ENCODE measurements around the gene GBX1. TPM values are rescaled to one million over a fixed set of nuclear protein-coding genes. Genes with fewer than 3 reads are reported as not detected.
A peak's percentile ranks its signal among the peaks of the same experiment; 100 is the strongest.

The GBX1 gene
- total and polyA plus RNA-seq, 2 of the 4 experiments (the other 2 are of a cell fraction): not detected

DNA sequence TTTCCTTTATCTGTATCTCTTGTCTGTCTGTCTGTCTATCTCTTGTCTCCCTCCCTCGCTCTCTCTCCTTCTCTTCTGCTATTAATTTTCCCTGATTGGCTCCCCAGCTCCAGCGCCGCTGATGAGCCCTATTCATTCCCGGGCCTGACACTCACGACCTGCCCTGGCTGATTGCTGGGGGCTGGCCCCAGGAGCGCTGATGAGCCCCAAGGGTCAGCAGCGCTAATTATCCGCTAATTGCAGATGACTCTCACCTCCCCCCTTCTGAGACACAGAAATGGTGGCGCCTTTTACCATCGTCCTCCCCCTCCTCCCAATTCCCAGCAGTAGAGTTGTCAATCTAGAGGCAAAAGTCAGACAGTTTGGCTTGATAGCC, 1.3 kb upstream of the GBX1 start:
- H3K14ac ChIP-seq (replicated peaks; ENCODE audit: low read depth, low read length): no peak overlapping the region
- no peak overlapping the region for H3K4ac ChIP-seq (ENCODE audit: low read depth, low read length)
- no peaks in the 10 kb centered on the region; the same call in 1 of the 2 replicates for H4K20me1 ChIP-seq (ENCODE audit: insufficient read depth, low read length)
- peak overlapping the region; percentile 70; the same call in 1 of the 2 replicates for H3K23ac ChIP-seq (ENCODE audit: low read depth, low read length)
- intact Hi-C loops (cut with micrococcal nuclease) (no loop called here), dilution Hi-C loops (cut with HindIII; ENCODE audit: low sequenced_read_pairs, unreplicated experiment) (no loop called here), in situ Hi-C loops (cut with MboI; ENCODE audit: low sequenced_read_pairs) (no loop called here)
- no peak overlapping the region for H3K4me2 ChIP-seq (ENCODE audit: low read depth, low read length)
- no peak overlapping the region for H4K8ac ChIP-seq (ENCODE audit: low read depth in 2 of 2, low read length in 2 of 2)
- 10% methylated on average over 6 of the region's 10 CpGs; no CpG with 5 or more reads in 1 of the 2 experiments for WGBS, 2 experiments (ENCODE audit: extremely low coverage in 2 of 2, insufficient read length in 1 of 2)
- no TSS peak for BruUV-seq (replicated peaks)
- DNase-seq: no peak
- ATAC-seq (ENCODE audit: low read depth): no peak
- TF ChIP-seq FOS (IDR thresholded peaks at IDR 0.05; ENCODE audit: low read depth, low read length) (no peak), CEBPB (IDR thresholded peaks at IDR 0.05; ENCODE audit: low read depth, low read length) (no peak), SMC3 (IDR thresholded peaks at IDR 0.05; ENCODE audit: low read depth, low read length) (no peak), NFE2L2 (IDR thresholded peaks at IDR 0.05; ENCODE audit: low read depth, low read length) (no peak), CHD1 (IDR thresholded peaks at IDR 0.05; ENCODE audit: low read depth, low read length) (no peak), RFX5 (IDR thresholded peaks at IDR 0.05; ENCODE audit: low read depth, low read length) (no peak), RAD21 (IDR thresholded peaks at IDR 0.05; ENCODE audit: low read length) (no peak), RCOR1 (IDR thresholded peaks at IDR 0.05; ENCODE audit: insufficient replicate concordance, low read length) (no peak)
- TF ChIP-seq, protein P1, sequence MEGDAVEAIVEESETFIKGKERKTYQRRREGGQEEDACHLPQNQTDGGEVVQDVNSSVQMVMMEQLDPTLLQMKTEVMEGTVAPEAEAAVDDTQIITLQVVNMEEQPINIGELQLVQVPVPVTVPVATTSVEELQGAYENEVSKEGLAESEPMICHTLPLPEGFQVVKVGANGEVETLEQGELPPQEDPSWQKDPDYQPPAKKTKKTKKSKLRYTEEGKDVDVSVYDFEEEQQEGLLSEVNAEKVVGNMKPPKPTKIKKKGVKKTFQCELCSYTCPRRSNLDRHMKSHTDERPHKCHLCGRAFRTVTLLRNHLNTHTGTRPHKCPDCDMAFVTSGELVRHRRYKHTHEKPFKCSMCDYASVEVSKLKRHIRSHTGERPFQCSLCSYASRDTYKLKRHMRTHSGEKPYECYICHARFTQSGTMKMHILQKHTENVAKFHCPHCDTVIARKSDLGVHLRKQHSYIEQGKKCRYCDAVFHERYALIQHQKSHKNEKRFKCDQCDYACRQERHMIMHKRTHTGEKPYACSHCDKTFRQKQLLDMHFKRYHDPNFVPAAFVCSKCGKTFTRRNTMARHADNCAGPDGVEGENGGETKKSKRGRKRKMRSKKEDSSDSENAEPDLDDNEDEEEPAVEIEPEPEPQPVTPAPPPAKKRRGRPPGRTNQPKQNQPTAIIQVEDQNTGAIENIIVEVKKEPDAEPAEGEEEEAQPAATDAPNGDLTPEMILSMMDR (conservative IDR thresholded peaks at IDR 0.05; ENCODE audit: low read depth, low read length): no peak
- no peak overlapping the region for H2AK9ac ChIP-seq (replicated peaks; ENCODE audit: low read depth, low read length, poor library complexity)
- H3K27ac ChIP-seq (ENCODE audit: insufficient read depth, low read length): no peak overlapping the region
- ChIA-PET POLR2A (ENCODE audit: unreplicated experiment) (no interaction called here), CTCF (no interaction called here)
- no peak overlapping the region for H3K4me3 ChIP-seq (ENCODE audit: insufficient read depth, low read depth, low read length)
- H2AFZ ChIP-seq (replicated peaks; ENCODE audit: low read length, poor library complexity): peak overlapping the region; percentile 74
- no peaks in the 10 kb centered on the region for H3K9me1 ChIP-seq (ENCODE audit: insufficient read depth, low read length)
- H2BK20ac ChIP-seq (ENCODE audit: low read depth, low read length): no peak overlapping the region
- H2AK5ac ChIP-seq (ENCODE audit: low read depth, low read length): no peak overlapping the region
- no peaks in the 10 kb centered on the region for H3K36me3 ChIP-seq (ENCODE audit: control insufficient read depth, insufficient read depth, low read length)
- H3K9ac ChIP-seq (ENCODE audit: low read depth, low read length): no peak overlapping the region
- H3K4me1 ChIP-seq (ENCODE audit: control insufficient read depth, insufficient read depth, low read length): peaks cover 1% of the 10 kb centered on the region; the same call in 1 of the 2 replicates
- H4K91ac ChIP-seq (ENCODE audit: insufficient read depth, low read depth, low read length): no peak overlapping the region
- H3K56ac ChIP-seq (ENCODE audit: extremely low read depth, insufficient read depth, low read length): no peak overlapping the region
- H4K5ac ChIP-seq (ENCODE audit: low read depth, low read length): no peak overlapping the region
- H2BK120ac ChIP-seq (ENCODE audit: low read depth, low read length): no peak overlapping the region
- H2BK15ac ChIP-seq (ENCODE audit: low read depth, low read length): no peak overlapping the region
- H3K9me3 ChIP-seq (ENCODE audit: control insufficient read depth, insufficient read depth, low read length): peaks cover 3% of the 10 kb centered on the region; the same call in 1 of the 2 replicates
- no peak overlapping the region for H2BK5ac ChIP-seq (ENCODE audit: low read depth, low read length, poor library complexity, severe bottlenecking)
- H3K79me1 ChIP-seq (ENCODE audit: low read depth in 1 of 2, low read length in 2 of 2): no peaks in the 10 kb centered on the region
- H3K18ac ChIP-seq (ENCODE audit: low read depth, low read length): no peak overlapping the region
- H3K27me3 ChIP-seq (ENCODE audit: control insufficient read depth, insufficient read depth, low read length): peaks cover 62% of the 10 kb centered on the region
